ENCODE measurements around the gene HDAC9.

The HDAC9 gene

DNA sequence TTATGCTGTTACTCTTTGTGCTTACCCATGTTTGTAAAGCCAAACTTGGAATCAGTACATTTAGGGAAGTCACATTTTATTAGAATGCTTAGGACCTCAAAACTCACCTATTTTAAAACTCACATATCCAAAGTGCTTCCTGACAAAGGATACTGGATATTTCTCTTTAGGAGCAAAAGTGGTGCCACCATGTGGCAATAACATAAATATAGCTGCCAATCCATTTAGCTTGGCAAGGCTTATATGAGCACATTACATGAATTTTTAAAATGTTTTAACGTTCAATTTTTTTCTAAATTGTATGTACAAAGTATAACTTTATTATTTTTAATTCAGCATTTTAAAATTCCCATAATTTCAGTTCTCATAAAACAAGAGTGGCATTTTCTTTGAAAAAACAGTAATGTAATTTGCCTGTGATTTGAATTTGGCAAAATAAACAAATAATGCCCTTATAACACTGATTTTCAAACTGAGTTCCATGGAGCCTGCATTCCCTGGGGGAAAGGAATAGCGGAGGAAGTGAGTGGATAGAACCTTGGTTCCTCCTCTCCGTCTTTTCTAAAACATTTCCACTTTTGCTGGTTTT, 75.4 kb downstream of the HDAC9 start:
- no CpG with 5 or more reads among the region's 3 CpGs for WGBS (ENCODE audit: extremely low coverage, insufficient coverage, low lambda C conversion rate)
- no peak overlapping the region for H2BK15ac ChIP-seq (replicated peaks; ENCODE audit: low read depth)
- H2BK120ac ChIP-seq (ENCODE audit: low read depth, low read length), result no peak overlapping the region

DNA sequence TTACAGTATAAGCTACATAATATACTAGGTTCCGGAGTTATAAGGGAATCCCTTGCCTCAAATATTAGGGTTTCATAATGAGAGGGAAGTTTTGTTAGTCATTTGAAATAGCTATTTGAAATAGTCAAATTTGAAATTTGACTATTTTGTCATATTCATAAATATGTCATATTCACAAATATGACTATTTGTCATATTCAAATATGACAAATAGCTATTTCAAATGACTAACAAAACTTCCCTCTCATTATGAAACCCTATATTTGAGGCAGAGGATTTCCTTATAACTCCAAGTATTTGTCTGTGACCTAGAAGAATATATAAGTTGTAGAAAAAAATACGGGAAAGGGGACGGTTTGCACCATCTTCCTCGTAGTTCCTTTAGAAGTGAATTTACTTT, 76.6 kb downstream of the HDAC9 start:
- H2BK120ac ChIP-seq (ENCODE audit: low read depth, low read length), result no peak overlapping the region
- no peak overlapping the region for H3K4me3 ChIP-seq (ENCODE audit: low read length)
- no peak overlapping the region for H2BK5ac ChIP-seq (ENCODE audit: low read length)
- no peak overlapping the region for H3K27ac ChIP-seq (ENCODE audit: low read depth, low read length)
- no peak overlapping the region for H4K5ac ChIP-seq (ENCODE audit: low read length)
- H3K36me3 ChIP-seq (ENCODE audit: control insufficient read depth, insufficient read depth, low read length), result no peaks in the 10 kb centered on the region
- H3K4ac ChIP-seq (ENCODE audit: low read depth, low read length), result no peak overlapping the region
- no peak overlapping the region for H3K4me2 ChIP-seq (ENCODE audit: low read length)
- H3K56ac ChIP-seq (ENCODE audit: low read length), result no peak overlapping the region
- no CpG with 5 or more reads among the region's 4 CpGs for WGBS (ENCODE audit: extremely low coverage, insufficient coverage, low lambda C conversion rate)
- H3K4me1 ChIP-seq (ENCODE audit: control insufficient read depth, low read depth, low read length), result no peaks in the 10 kb centered on the region
- no peaks in the 10 kb centered on the region for H3K27me3 ChIP-seq (ENCODE audit: insufficient read depth, low read length, poor library complexity)
- H3K79me1 ChIP-seq (ENCODE audit: low read length), result no peaks in the 10 kb centered on the region
- no peak for DNase-seq
- H3K9ac ChIP-seq (ENCODE audit: low read length), result no peak overlapping the region
- no peaks in the 10 kb centered on the region for H3K79me2 ChIP-seq (ENCODE audit: control insufficient read depth, insufficient read depth, low read length)
- H2AK5ac ChIP-seq (ENCODE audit: low read length), result no peak overlapping the region
- H3K23ac ChIP-seq (ENCODE audit: low read length), result no peak overlapping the region
- no peak overlapping the region for H3K18ac ChIP-seq (ENCODE audit: low read length)
- no peak overlapping the region for H4K8ac ChIP-seq (ENCODE audit: low read depth, low read length)
- H2BK15ac ChIP-seq (replicated peaks; ENCODE audit: low read depth), result no peak overlapping the region

More for the DNA sequence above, 75.4 kb downstream of the HDAC9 start:
- Histone ChIP-seq H4K5ac (ENCODE audit: low read length) (no peak overlapping the region), H3K56ac (ENCODE audit: low read length) (no peak overlapping the region), H3K79me2 (ENCODE audit: control insufficient read depth, insufficient read depth, low read length) (no peaks in the 10 kb centered on the region), H3K4me2 (ENCODE audit: low read length) (no peak overlapping the region), H3K9ac (ENCODE audit: low read length) (no peak overlapping the region), H3K27me3 (ENCODE audit: insufficient read depth, low read length, poor library complexity) (no peaks in the 10 kb centered on the region), H3K27ac (ENCODE audit: low read depth, low read length) (no peak overlapping the region), H2BK5ac (ENCODE audit: low read length) (no peak overlapping the region), H3K4me1 (ENCODE audit: control insufficient read depth, low read depth, low read length) (no peaks in the 10 kb centered on the region), H3K36me3 (ENCODE audit: control insufficient read depth, insufficient read depth, low read length) (no peaks in the 10 kb centered on the region), H3K4me3 (ENCODE audit: low read length) (no peak overlapping the region), H4K8ac (ENCODE audit: low read depth, low read length) (no peak overlapping the region), H3K23ac (ENCODE audit: low read length) (no peak overlapping the region), H3K18ac (ENCODE audit: low read length) (no peak overlapping the region), H2AK5ac (ENCODE audit: low read length) (no peak overlapping the region), H3K79me1 (ENCODE audit: low read length) (no peaks in the 10 kb centered on the region), H3K4ac (ENCODE audit: low read depth, low read length) (no peak overlapping the region)
- DNase-seq, result peak; percentile 45

DNA sequence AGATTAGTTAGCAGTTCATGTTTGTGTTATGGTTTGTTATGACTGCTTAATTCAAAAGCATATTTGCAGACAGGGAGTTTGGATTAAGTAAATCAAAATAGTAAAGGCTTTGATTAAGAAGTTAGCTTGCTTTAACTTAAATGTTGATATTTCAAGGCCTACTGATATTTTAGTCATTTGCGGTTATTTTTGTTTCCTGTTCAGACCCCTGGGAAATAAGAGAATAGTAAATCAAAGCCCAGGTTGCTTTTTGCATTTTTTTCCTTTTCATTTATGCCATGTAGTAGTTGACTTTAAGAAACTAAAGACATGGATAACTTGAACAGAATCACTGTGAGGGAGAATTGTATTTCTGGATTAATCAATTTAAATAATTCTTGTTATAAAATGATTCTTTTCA, 77.3 kb downstream of the HDAC9 start:
- H3K79me1 ChIP-seq (ENCODE audit: low read length), result no peaks in the 10 kb centered on the region
- WGBS (ENCODE audit: extremely low coverage, insufficient coverage, low lambda C conversion rate), result no CpG with 5 or more reads among the region's 1 CpG

DNA sequence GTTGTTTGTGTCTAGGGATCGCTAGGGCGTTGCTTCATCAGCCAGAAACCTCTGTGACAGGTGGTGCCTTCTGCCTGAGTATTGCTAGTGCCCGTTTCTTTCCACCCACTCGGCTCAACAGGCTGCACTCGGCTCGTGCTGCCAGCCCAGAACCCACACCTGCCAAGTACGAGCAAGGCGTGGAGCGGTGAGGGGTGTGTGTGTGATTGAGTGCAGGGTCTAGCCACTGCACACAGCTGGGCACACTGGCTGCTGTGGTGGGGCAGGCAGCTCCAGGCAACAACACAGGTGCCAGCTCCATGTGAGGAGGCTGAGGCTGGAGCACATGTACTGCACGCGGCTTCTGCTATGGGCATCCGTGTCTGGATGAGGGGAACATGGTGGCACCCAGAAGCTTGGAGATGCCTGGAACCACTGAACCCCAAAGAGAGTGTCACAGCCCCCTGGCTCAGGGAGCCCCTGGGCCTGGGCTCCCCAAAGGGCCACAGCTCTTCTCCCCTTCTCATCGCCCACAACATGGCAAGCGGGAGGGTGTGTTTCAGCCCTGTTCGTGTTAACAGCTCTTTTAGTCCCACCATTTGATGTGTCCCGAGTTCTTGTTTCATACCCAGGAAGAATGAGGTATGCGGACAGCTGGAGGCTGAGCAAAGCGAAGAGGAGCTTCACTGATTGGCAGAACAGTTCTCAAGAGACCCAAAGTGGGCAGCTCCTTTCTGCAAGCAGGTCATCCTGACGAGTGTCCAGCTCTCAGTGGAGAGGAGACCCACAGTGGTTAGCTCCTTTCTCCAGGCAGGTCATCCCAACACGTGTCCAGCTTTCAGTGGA, 78.1 kb downstream of the HDAC9 start:
- H3K27ac ChIP-seq (ENCODE audit: low read depth, low read length), result no peak overlapping the region
- no peak overlapping the region for H3K4ac ChIP-seq (ENCODE audit: low read depth, low read length)
- H2BK15ac ChIP-seq (replicated peaks; ENCODE audit: low read depth), result no peak overlapping the region
- no peak for DNase-seq
- H3K56ac ChIP-seq (ENCODE audit: low read length), result no peak overlapping the region
- H3K79me1 ChIP-seq (ENCODE audit: low read length), result no peaks in the 10 kb centered on the region
- no CpG with 5 or more reads among the region's 20 CpGs for WGBS (ENCODE audit: extremely low coverage, insufficient coverage, low lambda C conversion rate)
- H2AK5ac ChIP-seq (ENCODE audit: low read length), result no peak overlapping the region
- H3K9ac ChIP-seq (ENCODE audit: low read length), result no peak overlapping the region
- no peaks in the 10 kb centered on the region for H3K79me2 ChIP-seq (ENCODE audit: control insufficient read depth, insufficient read depth, low read length)
- H3K4me1 ChIP-seq (ENCODE audit: control insufficient read depth, low read depth, low read length), result no peaks in the 10 kb centered on the region
- H3K27me3 ChIP-seq (ENCODE audit: insufficient read depth, low read length, poor library complexity), result no peaks in the 10 kb centered on the region
- H4K5ac ChIP-seq (ENCODE audit: low read length), result no peak overlapping the region
- no peak overlapping the region for H3K18ac ChIP-seq (ENCODE audit: low read length)
- no peak overlapping the region for H2BK5ac ChIP-seq (ENCODE audit: low read length)
- no peak overlapping the region for H4K8ac ChIP-seq (ENCODE audit: low read depth, low read length)
- H3K36me3 ChIP-seq (ENCODE audit: control insufficient read depth, insufficient read depth, low read length), result no peaks in the 10 kb centered on the region
- H3K4me3 ChIP-seq (ENCODE audit: low read length), result no peak overlapping the region
- no peak overlapping the region for H2BK120ac ChIP-seq (ENCODE audit: low read depth, low read length)
- no peak overlapping the region for H3K4me2 ChIP-seq (ENCODE audit: low read length)
- H3K23ac ChIP-seq (ENCODE audit: low read length), result no peak overlapping the region

More for the DNA sequence above, 77.3 kb downstream of the HDAC9 start:
- Histone ChIP-seq H3K36me3 (ENCODE audit: control insufficient read depth, insufficient read depth, low read length) (no peaks in the 10 kb centered on the region), H3K9ac (ENCODE audit: low read length) (no peak overlapping the region), H3K18ac (ENCODE audit: low read length) (no peak overlapping the region), H3K4me1 (ENCODE audit: control insufficient read depth, low read depth, low read length) (no peaks in the 10 kb centered on the region), H2BK120ac (ENCODE audit: low read depth, low read length) (no peak overlapping the region), H3K56ac (ENCODE audit: low read length) (no peak overlapping the region), H3K4ac (ENCODE audit: low read depth, low read length) (no peak overlapping the region), H3K23ac (ENCODE audit: low read length) (no peak overlapping the region), H4K5ac (ENCODE audit: low read length) (no peak overlapping the region), H4K8ac (ENCODE audit: low read depth, low read length) (no peak overlapping the region), H3K4me3 (ENCODE audit: low read length) (no peak overlapping the region), H2BK15ac (replicated peaks; ENCODE audit: low read depth) (no peak overlapping the region), H3K79me2 (ENCODE audit: control insufficient read depth, insufficient read depth, low read length) (no peaks in the 10 kb centered on the region), H3K4me2 (ENCODE audit: low read length) (no peak overlapping the region), H3K27ac (ENCODE audit: low read depth, low read length) (no peak overlapping the region), H2AK5ac (ENCODE audit: low read length) (no peak overlapping the region), H2BK5ac (ENCODE audit: low read length) (no peak overlapping the region), H3K27me3 (ENCODE audit: insufficient read depth, low read length, poor library complexity) (no peaks in the 10 kb centered on the region)
- no peak for DNase-seq

DNA sequence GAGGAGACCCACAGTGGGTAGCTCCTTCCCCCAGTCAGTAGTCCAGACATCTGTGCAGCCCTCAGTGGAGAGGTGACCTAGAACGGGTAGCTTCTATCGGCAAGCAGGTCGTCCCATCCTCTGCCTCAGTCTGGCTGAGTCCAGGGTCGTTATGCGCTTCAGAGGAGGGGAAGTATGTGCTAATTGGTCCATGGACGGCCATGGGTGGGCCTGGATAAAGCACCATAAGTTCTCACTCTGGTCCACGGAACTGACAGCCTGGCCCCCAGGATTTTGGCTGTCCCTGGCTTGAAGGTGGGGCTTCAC, 78.6 kb downstream of the HDAC9 start:
- H3K79me2 ChIP-seq (ENCODE audit: control insufficient read depth, insufficient read depth, low read length), result no peaks in the 10 kb centered on the region
- no peak overlapping the region for H4K5ac ChIP-seq (ENCODE audit: low read length)
- H3K27ac ChIP-seq (ENCODE audit: low read depth, low read length), result no peak overlapping the region
- H3K4ac ChIP-seq (ENCODE audit: low read depth, low read length), result no peak overlapping the region
- no peak overlapping the region for H3K4me3 ChIP-seq (ENCODE audit: low read length)
- H3K27me3 ChIP-seq (ENCODE audit: insufficient read depth, low read length, poor library complexity), result no peaks in the 10 kb centered on the region
- no peak overlapping the region for H3K23ac ChIP-seq (ENCODE audit: low read length)
- DNase-seq, result no peak
- H3K56ac ChIP-seq (ENCODE audit: low read length), result no peak overlapping the region
- no peak overlapping the region for H2BK120ac ChIP-seq (ENCODE audit: low read depth, low read length)
- no peak overlapping the region for H2AK5ac ChIP-seq (ENCODE audit: low read length)
- H2BK15ac ChIP-seq (replicated peaks; ENCODE audit: low read depth), result no peak overlapping the region
- no peak overlapping the region for H2BK5ac ChIP-seq (ENCODE audit: low read length)
- no peaks in the 10 kb centered on the region for H3K79me1 ChIP-seq (ENCODE audit: low read length)
- H3K18ac ChIP-seq (ENCODE audit: low read length), result no peak overlapping the region
- no peak overlapping the region for H3K9ac ChIP-seq (ENCODE audit: low read length)
- H3K4me1 ChIP-seq (ENCODE audit: control insufficient read depth, low read depth, low read length), result no peaks in the 10 kb centered on the region
- H3K36me3 ChIP-seq (ENCODE audit: control insufficient read depth, insufficient read depth, low read length), result no peaks in the 10 kb centered on the region
- H3K4me2 ChIP-seq (ENCODE audit: low read length), result no peak overlapping the region
- no CpG with 5 or more reads among the region's 7 CpGs for WGBS (ENCODE audit: extremely low coverage, insufficient coverage, low lambda C conversion rate)
- H4K8ac ChIP-seq (ENCODE audit: low read depth, low read length), result no peak overlapping the region

DNA sequence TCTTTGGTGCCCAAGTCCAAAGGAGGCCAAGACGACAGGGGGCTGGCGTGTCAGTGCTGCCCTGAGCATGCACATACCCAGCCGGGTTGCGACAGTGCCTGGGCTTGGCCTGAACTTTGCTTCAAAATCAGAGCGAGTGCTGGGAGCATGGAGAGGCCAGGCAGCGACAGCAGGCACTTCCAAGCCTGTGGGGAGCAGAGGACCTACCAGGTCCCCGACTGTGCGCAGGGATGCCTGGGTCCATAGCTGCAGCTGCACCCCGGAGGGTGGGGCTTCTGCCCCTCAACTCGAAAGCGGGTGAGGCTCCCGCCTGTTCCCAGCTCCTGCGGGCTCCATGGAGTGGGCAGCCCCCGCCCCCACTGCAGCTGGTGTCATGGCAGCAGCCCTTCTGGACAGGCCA, 79.1 kb downstream of the HDAC9 start:
- H3K23ac ChIP-seq (ENCODE audit: low read length), result no peak overlapping the region
- no peak for DNase-seq
- H3K4me2 ChIP-seq (ENCODE audit: low read length), result no peak overlapping the region
- H3K4me1 ChIP-seq (ENCODE audit: control insufficient read depth, low read depth, low read length), result no peaks in the 10 kb centered on the region
- H3K27ac ChIP-seq (ENCODE audit: low read depth, low read length), result no peak overlapping the region
- no peak overlapping the region for H4K5ac ChIP-seq (ENCODE audit: low read length)
- H3K27me3 ChIP-seq (ENCODE audit: insufficient read depth, low read length, poor library complexity), result no peaks in the 10 kb centered on the region
- no peak overlapping the region for H2BK120ac ChIP-seq (ENCODE audit: low read depth, low read length)
- H2BK5ac ChIP-seq (ENCODE audit: low read length), result no peak overlapping the region
- H3K56ac ChIP-seq (ENCODE audit: low read length), result no peak overlapping the region
- H3K4ac ChIP-seq (ENCODE audit: low read depth, low read length), result no peak overlapping the region
- H3K36me3 ChIP-seq (ENCODE audit: control insufficient read depth, insufficient read depth, low read length), result no peaks in the 10 kb centered on the region
- WGBS (ENCODE audit: extremely low coverage, insufficient coverage, low lambda C conversion rate), result no CpG with 5 or more reads among the region's 14 CpGs
- no peak overlapping the region for H2AK5ac ChIP-seq (ENCODE audit: low read length)
- no peak overlapping the region for H4K8ac ChIP-seq (ENCODE audit: low read depth, low read length)
- no peaks in the 10 kb centered on the region for H3K79me1 ChIP-seq (ENCODE audit: low read length)
- no peak overlapping the region for H3K9ac ChIP-seq (ENCODE audit: low read length)
- H3K18ac ChIP-seq (ENCODE audit: low read length), result no peak overlapping the region
- H3K4me3 ChIP-seq (ENCODE audit: low read length), result no peak overlapping the region
- H3K79me2 ChIP-seq (ENCODE audit: control insufficient read depth, insufficient read depth, low read length), result no peaks in the 10 kb centered on the region
- no peak overlapping the region for H2BK15ac ChIP-seq (replicated peaks; ENCODE audit: low read depth)

All from mesendoderm (in vitro differentiated cells).